ENCODE measurements around the gene FRMD4A. TPM values are rescaled to one million over a fixed set of nuclear protein-coding genes. Genes with fewer than 3 reads are reported as not detected.

FRMD4A gene
- total RNA-seq, 3 donors from 2014 or later: 0.46 to 1.4 (median 0.76) TPM

DNA sequence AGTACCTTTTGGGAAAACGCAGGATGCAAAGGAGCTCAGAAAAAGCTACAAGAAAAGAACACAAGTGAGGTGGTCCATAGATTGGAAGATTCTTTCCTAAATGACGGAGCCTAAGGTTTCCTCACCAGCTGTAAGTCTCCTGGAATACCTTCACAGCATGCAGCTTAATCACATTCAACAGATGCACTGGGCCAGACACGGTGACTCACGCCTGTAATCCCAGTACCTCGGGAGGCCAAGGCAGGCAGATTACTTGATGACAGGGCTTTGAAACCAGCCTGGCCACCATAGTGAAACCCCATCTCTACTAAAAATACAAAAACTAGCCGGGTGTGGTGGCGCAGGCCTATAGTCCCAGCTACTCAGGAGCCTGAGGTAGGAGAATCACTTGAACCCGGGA is 228.7 kb downstream of the FRMD4A start:
- H3K36me3 Mint-ChIP-seq (ENCODE audit: insufficient read depth): peaks cover 3% of the 10 kb centered on the region
- H3K9me3 Mint-ChIP-seq: peaks cover 11% of the 10 kb centered on the region
- H3K4me3 Mint-ChIP-seq: no peak overlapping the region
- DNase-seq: no peak
- H3K4me1 Mint-ChIP-seq (ENCODE audit: low read depth): no peaks in the 10 kb centered on the region
- peaks cover 7% of the 10 kb centered on the region for H3K27me3 Mint-ChIP-seq (ENCODE audit: low read depth)
- ATAC-seq: no peak

DNA sequence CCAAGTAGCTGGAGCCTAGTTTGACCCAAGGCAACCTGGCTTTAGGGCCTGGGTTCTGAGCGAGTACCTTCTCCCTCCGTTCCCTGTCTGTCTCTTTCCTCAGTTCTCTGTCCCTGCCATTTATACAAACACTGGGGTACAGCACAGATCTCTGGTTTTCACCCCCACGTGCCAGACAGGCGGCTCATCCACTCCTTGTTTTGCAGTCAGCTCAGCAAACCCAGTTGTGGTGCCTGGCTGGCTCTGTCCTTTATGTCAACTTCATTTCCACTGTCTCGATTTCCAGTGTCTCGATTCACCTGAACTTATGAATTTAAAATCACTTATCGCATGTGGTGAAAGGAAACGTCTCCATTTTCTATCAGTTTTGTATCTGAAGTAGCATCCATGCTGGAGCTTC is 230.8 kb downstream of the FRMD4A start:
- Mint-ChIP-seq H3K36me3 (ENCODE audit: insufficient read depth) (no peaks in the 10 kb centered on the region), H3K4me1 (ENCODE audit: low read depth) (no peaks in the 10 kb centered on the region), H3K4me3 (no peak overlapping the region), H3K27me3 (ENCODE audit: low read depth) (peaks cover 3% of the 10 kb centered on the region), H3K9me3 (peaks cover 4% of the 10 kb centered on the region)
- ATAC-seq (no peak), DNase-seq (no peak)

DNA sequence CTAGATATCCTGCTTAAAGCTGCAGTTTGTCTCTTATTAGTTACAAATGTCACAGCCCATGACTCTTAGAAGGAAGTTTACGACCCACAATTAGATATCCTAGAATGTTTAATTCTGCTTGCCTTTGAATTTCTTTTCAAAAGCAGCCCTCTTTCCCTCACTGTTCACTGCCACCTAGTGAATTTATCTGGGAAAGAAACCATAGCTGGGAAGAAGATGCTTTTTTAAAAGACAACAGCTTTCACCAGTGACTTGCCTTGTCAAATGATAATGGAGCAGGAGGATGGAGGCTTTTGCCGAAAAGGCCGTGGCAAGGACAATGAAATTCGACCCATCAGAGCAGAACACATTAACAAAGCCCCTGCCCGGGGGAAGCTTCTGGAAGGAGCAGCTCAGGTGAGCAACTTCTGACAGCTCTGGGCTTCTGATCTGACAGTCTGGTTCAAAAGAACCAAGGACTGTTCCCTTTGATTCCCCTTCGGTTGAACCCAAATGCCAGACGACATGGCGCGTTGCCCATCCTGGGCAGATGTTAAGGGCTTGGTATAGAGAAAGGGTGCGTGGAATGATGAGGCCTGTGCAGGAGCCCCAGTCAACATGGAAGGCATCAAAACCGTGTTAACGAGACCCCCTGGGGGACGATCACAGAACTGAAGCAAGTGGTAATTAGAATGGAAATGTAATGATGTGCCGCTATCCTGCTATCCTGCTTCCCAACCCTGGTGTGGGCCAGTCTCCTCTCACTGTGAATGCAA is 236.8 kb downstream of the FRMD4A start:
- H3K9me3 Mint-ChIP-seq: no peaks in the 10 kb centered on the region

DNA sequence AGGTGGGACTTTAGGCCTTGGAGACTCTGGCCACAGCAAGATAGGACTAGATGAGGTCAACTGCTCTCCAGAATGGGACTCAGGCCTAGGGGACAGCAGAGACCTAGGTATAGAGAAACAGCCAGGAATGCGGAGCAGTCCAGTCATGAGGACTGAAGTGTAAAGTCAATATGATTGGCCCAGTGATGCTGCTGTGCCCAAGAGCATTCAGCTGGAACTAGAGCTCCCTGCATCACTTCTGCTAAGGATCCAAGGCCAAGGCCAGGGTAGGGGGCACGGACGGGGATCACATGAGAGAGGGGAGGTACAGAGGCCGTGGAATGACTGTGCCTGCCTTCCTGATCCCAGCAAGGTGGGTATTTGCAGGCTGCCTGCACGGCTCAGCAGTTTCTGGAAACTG is 237.9 kb downstream of the FRMD4A start:
- H3K9me3 Mint-ChIP-seq: no peaks in the 10 kb centered on the region
- no peak overlapping the region for H3K4me3 Mint-ChIP-seq

More for the DNA sequence above, 236.8 kb downstream of the FRMD4A start:
- no peaks in the 10 kb centered on the region for H3K27me3 Mint-ChIP-seq (ENCODE audit: low read depth)
- H3K4me3 Mint-ChIP-seq: no peak overlapping the region
- H3K4me1 Mint-ChIP-seq (ENCODE audit: low read depth): no peaks in the 10 kb centered on the region
- ATAC-seq (no peak), DNase-seq (no peak)
- H3K36me3 Mint-ChIP-seq (ENCODE audit: insufficient read depth): no peaks in the 10 kb centered on the region

DNA sequence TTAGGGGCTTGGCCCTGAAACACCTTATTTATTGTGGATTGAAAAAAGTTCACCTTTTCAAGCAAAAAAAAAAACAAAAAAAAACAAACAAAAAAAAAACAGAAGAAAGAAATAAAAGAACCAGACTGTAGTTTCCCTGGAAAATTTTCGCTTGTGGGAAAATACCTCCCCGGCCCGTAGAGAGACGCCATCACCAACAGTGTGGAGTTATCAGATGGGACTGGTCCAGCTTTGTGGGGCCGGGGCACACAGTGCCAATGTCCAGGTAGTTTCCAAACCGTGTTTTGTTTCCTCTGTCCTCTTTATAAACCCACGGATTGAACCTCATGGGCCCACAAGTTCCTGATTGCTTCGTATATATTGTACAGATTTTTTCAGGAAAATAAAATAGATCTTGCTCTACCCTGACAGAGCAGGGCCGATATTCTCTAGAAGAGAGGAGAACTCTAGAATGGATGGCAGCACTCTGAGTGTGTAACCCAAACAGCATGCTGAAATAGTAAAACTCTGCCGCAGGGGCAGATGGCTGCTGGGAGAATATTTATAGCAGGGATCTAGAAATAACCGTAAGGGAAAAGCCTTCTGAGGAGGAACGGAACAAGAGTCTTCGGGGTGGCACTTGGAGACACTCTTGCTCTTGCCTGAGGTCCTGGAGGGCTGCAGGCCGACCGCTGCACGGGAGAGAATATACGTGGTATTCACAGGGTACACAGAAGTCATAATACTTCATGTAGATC is 241.0 kb downstream of the FRMD4A start:
- no peaks in the 10 kb centered on the region for H3K36me3 Mint-ChIP-seq (ENCODE audit: insufficient read depth)
- ATAC-seq (no peak), DNase-seq (no peak)
- H3K9me3 Mint-ChIP-seq: no peaks in the 10 kb centered on the region
- H3K4me1 Mint-ChIP-seq (ENCODE audit: low read depth): no peaks in the 10 kb centered on the region
- no peaks in the 10 kb centered on the region for H3K27me3 Mint-ChIP-seq (ENCODE audit: low read depth)
- H3K4me3 Mint-ChIP-seq: no peak overlapping the region

More for the DNA sequence above, 237.9 kb downstream of the FRMD4A start:
- ATAC-seq (no peak), DNase-seq (no peak)
- Mint-ChIP-seq H3K4me1 (ENCODE audit: low read depth) (no peaks in the 10 kb centered on the region), H3K36me3 (ENCODE audit: insufficient read depth) (no peaks in the 10 kb centered on the region), H3K27me3 (ENCODE audit: low read depth) (no peaks in the 10 kb centered on the region)

DNA sequence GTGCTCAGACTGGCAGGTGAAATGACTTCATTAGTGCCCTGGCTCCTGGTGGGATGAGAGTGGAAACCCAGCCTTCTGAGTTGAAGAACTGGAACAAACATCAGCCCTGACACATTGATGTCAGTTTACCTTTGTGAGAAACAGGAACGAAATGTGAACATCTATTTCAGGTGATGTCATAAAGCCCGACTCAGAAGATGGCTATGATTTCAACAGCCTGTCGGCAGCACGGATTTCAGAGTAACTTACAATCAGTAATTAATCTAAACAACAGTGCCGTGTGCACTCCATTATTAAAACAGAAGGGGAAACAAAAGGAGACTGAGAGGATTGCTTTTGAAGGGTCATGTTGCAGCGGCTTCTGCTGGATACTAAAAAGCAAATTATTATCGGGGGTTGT is 243.2 kb downstream of the FRMD4A start:
- ATAC-seq: no peak
- no peaks in the 10 kb centered on the region for H3K9me3 Mint-ChIP-seq
- H3K36me3 Mint-ChIP-seq (ENCODE audit: insufficient read depth): no peaks in the 10 kb centered on the region

DNA sequence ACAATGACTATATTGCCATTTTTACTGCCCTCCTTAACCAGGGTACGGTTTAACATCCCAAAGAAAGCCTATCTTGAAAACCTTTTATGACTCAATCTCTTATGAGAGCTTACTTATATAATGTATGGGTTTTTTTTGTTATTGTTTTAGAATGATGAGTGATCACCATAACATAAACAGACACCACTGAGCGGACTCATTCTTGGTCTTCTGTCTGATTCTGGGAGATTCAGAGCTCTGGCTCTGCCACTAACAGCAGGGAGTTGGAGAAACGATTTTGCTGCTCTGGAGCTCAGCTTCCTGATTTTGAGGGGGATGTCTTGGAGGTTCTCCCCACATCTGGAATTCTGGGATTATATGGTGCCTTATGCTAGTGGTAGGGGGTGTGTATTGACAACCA is 244.1 kb downstream of the FRMD4A start:
- DNase-seq (no peak), ATAC-seq (no peak)
- H3K9me3 Mint-ChIP-seq: no peaks in the 10 kb centered on the region
- no peak overlapping the region for H3K4me3 Mint-ChIP-seq
- H3K4me1 Mint-ChIP-seq (ENCODE audit: low read depth): no peaks in the 10 kb centered on the region
- peaks cover 2% of the 10 kb centered on the region for H3K27me3 Mint-ChIP-seq (ENCODE audit: low read depth)
- H3K36me3 Mint-ChIP-seq (ENCODE audit: insufficient read depth): no peaks in the 10 kb centered on the region

More for the DNA sequence above, 243.2 kb downstream of the FRMD4A start:
- H3K4me3 Mint-ChIP-seq: no peak overlapping the region
- H3K27me3 Mint-ChIP-seq (ENCODE audit: low read depth): peaks cover 2% of the 10 kb centered on the region
- no peaks in the 10 kb centered on the region for H3K4me1 Mint-ChIP-seq (ENCODE audit: low read depth)
- no peak for DNase-seq

DNA sequence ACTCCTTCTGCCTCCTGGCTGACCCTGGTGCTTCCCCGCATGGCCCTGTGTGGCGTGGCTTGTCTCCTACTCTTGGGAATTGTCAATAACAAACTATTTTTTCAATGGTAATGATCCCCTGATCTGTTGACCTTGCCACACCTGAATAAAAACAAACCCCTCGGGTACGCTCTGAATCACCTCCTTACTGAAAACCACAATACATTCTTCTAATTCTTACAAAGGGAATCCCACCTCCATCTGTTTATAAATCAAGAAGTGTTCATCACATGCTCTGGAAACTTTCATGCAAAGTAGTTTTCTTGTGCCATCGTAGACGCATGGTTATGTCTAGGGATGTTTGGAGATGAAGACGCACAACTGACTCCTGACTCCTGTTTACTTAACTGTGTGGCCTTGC is 245.8 kb downstream of the FRMD4A start:
- Mint-ChIP-seq H3K27me3 (ENCODE audit: low read depth) (peaks cover 2% of the 10 kb centered on the region), H3K9me3 (no peaks in the 10 kb centered on the region), H3K4me3 (no peak overlapping the region), H3K4me1 (ENCODE audit: low read depth) (no peaks in the 10 kb centered on the region), H3K36me3 (ENCODE audit: insufficient read depth) (no peaks in the 10 kb centered on the region)
- ATAC-seq: no peak
- no peak for DNase-seq

DNA sequence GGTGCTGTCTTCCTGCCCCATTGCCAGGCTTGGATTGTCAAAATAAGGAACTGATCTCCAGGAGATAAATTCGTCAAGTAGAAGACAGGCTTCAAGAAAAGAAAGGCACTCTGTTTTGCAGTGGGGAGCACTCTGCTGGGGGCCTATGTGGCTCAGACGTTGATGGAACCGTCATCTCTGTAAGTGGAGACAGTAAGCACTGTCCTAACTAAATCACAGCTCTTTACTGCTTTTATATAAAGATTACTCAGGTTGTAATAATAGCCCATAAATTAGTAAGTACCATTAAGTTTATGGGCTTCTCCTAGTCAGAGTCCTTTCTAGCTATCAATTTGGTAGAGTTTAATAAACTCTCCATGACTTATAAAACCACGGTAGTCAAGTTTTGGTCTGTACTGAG is 249.9 kb downstream of the FRMD4A start:
- no peak overlapping the region for H3K4me3 Mint-ChIP-seq
- ATAC-seq (no peak), DNase-seq (no peak)
- H3K4me1 Mint-ChIP-seq (ENCODE audit: low read depth): no peaks in the 10 kb centered on the region
- no peaks in the 10 kb centered on the region for H3K36me3 Mint-ChIP-seq (ENCODE audit: insufficient read depth)
- H3K9me3 Mint-ChIP-seq: peaks cover 3% of the 10 kb centered on the region
- H3K27me3 Mint-ChIP-seq (ENCODE audit: low read depth): peaks cover 2% of the 10 kb centered on the region

DNA sequence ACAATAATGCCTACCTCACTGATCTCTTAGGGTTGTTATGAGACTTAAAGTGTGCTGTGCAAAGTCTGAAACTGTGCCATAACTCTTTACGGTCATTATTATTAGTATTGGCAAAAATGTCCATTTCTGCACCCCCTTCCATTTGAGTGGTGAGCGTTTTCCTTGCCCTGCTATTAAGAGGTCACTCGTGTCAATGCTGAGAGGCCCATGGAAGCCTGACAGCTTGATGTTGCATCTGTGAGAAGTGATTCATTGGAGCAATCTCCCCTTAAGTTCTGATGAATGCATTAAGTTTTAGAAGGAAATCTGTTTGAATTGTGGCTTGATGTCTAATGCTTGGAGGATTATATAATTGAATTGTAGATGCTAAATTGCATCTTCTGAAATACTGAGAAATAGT is 253.3 kb downstream of the FRMD4A start:
- H3K27me3 Mint-ChIP-seq (ENCODE audit: low read depth): peaks cover 2% of the 10 kb centered on the region
- DNase-seq (no peak), ATAC-seq (no peak)
- no peaks in the 10 kb centered on the region for H3K4me1 Mint-ChIP-seq (ENCODE audit: low read depth)
- H3K36me3 Mint-ChIP-seq (ENCODE audit: insufficient read depth): no peaks in the 10 kb centered on the region
- H3K4me3 Mint-ChIP-seq: no peak overlapping the region
- H3K9me3 Mint-ChIP-seq: peaks cover 3% of the 10 kb centered on the region

DNA sequence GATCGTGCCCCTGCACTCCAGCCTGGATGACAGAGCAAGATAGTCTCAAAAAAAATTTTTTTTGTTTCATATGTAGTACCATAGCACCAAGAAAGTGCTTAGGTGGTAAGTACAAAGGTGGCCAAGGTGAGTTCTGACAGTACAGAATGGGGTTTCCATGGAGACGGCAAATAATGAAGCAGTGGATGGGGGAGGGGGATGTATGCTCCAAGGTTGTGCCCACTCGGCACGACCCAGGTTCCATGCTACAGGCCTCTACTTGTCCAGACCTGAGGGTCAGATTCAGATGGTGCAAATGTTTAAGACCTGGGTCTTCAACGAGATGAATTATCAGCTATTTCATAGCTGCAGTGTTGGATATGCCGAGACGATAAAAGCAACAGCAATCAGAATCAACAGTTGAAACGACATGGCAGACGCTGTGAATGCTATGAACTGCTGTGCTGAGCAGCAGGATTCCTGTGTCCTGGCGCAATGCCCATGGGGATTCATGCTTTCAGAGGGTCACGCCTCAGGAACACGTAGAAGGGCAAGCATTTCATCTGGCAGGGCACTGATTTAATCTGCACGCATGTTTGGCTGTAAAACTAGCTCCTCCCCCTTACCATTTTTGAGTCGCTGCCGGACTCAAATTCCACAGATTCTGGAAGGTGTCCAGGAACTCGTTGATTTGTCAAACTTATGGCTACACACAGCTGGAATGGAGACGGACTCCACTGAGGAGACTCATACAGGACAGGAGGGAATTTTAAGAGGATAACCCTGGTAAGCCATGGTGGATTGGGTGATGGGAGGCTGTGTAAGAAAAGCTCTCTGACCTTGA is 256.5 kb downstream of the FRMD4A start:
- H3K9me3 Mint-ChIP-seq: peaks cover 3% of the 10 kb centered on the region
- no peaks in the 10 kb centered on the region for H3K4me1 Mint-ChIP-seq (ENCODE audit: low read depth)
- no peak overlapping the region for H3K4me3 Mint-ChIP-seq
- ATAC-seq (no peak), DNase-seq (no peak)
- H3K27me3 Mint-ChIP-seq (ENCODE audit: low read depth): peaks cover 5% of the 10 kb centered on the region
- no peaks in the 10 kb centered on the region for H3K36me3 Mint-ChIP-seq (ENCODE audit: insufficient read depth)

DNA sequence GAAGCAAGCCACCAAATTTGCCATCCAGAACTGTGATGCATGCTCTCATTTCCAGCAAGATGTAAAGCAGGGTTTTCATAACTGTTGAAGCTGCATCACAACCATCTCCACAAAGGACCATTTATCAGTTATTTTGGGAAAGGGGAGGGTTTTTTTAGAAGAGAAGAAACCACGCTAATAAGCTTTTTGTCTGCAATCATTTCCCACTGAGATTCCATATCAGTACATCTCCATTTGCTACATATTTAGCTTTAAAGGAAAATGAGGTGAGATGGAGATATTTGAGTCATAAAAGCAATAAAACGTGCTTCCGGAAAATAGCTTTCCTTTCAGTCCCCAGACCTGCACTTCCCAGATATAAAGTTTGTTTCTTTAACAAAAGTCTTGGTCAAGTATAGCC is 258.2 kb downstream of the FRMD4A start:
- DNase-seq: no peak
- Mint-ChIP-seq H3K27me3 (ENCODE audit: low read depth) (peaks cover 10% of the 10 kb centered on the region), H3K36me3 (ENCODE audit: insufficient read depth) (no peaks in the 10 kb centered on the region), H3K4me3 (no peak overlapping the region), H3K9me3 (peaks cover 4% of the 10 kb centered on the region), H3K4me1 (ENCODE audit: low read depth) (no peaks in the 10 kb centered on the region)
- no peak for ATAC-seq

DNA sequence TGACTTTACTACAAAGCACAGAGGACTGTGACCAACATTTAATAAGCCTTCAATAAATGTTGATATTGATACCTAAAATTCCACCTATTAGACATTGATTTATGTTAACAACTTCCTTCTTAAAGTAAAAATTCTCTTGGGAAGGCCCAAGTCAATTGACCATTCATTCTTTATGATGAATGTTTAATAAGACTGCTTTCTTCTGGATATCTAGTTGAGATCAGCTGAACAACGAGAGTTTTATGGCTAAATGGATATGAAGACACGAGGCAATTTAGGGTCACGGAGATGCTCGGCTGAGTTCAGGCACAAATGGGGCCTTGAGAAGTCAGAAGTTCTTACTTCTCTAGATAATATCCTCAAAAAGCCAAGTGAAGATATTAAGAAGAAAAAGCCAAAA is 258.8 kb downstream of the FRMD4A start:
- Mint-ChIP-seq H3K4me1 (ENCODE audit: low read depth) (no peaks in the 10 kb centered on the region), H3K36me3 (ENCODE audit: insufficient read depth) (no peaks in the 10 kb centered on the region), H3K27me3 (ENCODE audit: low read depth) (peaks cover 10% of the 10 kb centered on the region), H3K4me3 (no peak overlapping the region), H3K9me3 (peaks cover 4% of the 10 kb centered on the region)
- no peak for DNase-seq
- no peak for ATAC-seq

DNA sequence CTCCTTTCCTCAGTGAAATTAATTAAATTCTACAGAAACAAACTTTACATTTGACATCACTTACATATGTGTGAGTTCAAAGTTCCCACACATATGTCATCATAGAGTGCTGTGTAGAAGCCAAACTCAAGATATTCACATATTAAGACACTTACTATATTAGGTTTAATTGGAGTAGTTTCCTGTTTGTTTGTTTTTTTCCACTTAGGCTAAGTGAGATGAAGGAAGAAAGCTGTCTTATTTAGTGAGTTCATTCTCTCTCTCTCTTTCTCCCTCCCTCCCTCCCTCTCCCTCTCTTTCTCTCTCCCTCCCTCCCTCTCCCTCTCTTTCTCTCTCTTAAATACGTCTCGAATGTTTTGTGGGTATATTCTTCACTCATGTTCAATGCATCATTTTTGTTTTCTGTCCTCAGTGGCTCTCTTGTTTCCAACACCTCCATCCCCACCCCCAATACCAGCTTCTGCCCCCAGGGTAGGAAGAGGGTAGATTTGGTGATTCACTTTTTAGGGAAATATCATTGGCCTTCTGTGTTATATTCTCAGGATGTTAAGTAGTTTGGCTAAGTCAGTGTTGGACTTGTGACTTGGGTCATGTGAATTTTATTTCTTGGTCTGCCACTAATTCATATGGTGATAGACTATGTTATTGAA is 262.0 kb downstream of the FRMD4A start:
- Mint-ChIP-seq H3K27me3 (ENCODE audit: low read depth) (peaks cover 10% of the 10 kb centered on the region), H3K4me3 (no peak overlapping the region), H3K9me3 (peaks cover 4% of the 10 kb centered on the region), H3K36me3 (ENCODE audit: insufficient read depth) (no peaks in the 10 kb centered on the region), H3K4me1 (ENCODE audit: low read depth) (no peaks in the 10 kb centered on the region)
- DNase-seq: no peak
- no peak for ATAC-seq
